ENCODE measurements around the gene TMEM164.
"Not testable (repeated sequence)": the region's sequence is repeated elsewhere in the genome, so short reads cannot be mapped to it uniquely, and the experiment has no call there.

The TMEM164 gene

DNA sequence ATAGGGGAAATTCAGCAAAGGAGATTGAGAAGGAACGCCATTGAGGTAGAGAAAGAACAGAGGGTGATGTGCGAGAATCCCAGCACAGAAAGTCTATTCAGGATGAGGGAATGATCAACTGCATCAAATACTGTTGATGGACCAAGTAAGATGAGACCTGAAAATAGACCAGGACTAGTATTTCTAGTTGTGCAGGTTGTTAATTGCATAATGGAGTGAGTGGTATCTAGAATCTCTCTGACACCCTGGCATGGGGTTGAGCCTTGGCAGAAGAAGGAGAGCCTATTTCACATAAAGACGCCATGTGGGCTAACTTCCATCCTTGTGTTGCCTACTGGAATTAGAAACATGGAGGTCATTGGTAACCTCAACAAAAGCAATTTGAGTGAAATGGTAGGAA, 135.6 kb downstream of the TMEM164 start:
- no peak for DNase-seq

DNA sequence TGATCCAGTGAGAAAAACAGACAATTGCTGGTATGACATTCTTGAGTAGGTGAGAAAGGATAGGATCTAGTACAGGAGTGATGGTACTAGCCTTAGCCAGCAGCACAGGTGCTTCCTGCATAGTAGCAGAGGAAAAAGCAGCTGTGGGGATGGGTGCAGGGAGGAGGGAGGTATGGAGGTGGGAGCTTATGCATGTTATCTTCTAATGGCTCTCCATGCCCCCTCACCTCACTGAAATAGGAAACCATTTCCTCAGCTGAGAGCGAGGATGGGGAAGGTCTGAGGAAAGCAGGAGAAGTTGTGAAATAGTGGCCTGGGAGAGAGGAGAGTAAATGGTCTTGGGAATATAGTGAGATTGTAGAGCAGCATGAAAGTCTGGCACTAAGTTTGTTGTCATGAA, 136.3 kb downstream of the TMEM164 start:
- no peak for DNase-seq

DNA sequence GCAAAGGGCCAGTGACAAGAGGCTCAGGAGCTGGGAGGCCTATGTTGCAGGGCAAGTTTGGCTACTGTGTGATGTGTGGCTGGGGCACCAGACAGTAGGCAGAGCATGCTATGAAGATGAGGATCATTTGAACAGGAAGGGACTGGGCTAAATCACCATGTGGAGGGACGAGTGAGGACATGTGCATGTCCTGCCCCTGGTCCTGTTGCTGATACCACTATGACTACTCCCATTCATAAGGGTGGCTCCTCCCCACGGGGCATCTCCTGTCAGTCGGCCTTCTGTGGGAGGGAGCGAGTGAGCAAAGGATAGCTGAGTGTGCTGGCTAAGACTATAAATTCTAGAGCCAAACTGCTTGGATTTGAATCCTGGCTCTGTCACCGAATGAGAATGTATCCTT, 139.2 kb downstream of the TMEM164 start:
- no peak for DNase-seq

DNA sequence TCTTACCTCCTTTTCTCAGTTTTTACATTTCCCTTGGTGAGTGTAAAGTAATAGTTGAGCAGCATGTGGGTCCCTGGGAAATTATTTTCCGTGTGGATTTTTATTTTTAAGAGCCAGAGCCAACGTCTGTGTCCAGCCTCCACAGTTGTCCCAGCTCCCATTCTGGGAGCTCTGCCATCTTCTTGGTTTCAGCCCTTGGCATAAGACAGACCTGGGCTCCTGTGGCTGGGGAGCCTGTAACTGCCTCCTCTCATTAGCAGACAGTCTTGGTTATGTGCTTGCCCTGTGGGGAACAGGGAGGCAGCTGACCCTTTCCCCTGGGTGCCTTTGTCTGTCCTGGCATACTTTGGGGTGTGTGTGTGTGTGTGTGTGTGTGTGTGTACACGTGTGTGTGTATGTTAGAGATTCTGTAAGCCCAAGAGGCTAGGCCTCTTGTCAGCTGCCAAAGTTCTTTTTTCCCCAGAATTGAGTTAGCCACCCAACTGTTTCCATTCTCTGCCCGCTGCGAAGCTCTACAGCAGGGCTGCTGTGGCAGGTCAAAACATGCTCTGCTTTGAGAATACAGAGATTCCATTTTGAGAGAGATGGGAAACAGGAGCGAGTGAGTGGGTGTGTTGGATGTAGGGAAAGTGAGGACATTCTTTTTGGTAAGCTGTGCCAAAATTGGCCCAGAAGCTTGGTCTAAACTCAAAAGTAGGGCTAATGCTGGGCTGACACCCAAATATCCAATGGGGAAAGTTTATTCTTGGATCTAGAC, 140.7 kb downstream of the TMEM164 start:
- no peak for DNase-seq

DNA sequence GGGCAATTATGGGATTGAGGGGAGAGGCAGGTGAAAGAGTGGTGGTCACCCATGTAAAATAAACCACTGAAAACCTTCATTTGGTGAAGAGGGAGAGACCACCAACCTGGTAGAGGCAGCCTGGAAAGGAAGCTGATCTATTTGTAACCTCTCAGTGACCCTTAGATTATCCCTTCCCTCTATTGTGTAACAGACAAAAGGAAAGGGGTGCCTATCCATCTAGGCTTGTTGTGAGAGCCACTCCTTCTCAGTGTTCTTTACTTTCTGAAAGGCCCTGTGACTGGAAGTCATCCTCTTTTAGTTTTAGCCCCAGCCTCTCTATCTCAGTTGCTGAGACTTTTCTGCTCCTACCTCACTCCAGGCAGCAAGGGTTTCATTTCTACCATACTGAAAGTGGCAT, 142.4 kb downstream of the TMEM164 start:
- no peak for DNase-seq

DNA sequence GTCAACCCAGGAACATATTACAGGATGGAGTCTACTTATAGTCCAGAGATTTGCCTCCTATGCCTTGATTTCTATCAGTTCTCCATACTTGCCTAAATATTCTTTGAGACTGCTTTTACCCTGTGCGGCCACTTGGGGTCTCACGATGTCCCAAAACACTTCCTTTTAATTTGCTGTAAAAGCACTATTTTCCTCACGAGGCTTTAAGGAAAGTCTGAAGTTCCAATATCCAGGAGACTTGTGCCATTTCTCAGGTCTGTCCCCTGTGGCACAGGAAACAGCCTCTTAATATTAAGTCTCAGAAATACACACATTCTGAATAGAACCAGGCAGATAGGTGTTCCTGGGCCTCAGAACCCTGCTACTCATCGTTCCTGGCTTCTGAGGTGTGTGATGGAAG, 142.9 kb downstream of the TMEM164 start:
- DNase-seq = no peak

DNA sequence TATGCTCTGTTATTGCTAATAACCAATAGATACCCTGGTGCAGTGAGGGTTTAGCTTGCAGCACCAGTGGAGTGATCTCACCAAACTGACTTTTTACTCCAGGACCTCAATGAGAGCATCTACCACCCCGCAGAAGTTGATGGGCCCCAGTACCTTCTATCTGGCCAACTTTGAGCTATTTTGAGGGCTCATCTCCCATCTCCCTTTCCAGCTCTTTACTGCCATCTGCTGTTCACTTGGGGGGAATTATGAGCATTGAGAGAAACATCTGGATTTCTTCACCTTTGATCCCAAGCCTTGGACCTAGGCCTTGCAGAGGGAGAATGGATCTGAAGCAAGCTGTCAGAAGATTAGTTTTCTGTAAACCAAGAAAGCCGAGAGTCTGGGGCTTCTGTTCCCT, 143.6 kb downstream of the TMEM164 start:
- DNase-seq = no peak

DNA sequence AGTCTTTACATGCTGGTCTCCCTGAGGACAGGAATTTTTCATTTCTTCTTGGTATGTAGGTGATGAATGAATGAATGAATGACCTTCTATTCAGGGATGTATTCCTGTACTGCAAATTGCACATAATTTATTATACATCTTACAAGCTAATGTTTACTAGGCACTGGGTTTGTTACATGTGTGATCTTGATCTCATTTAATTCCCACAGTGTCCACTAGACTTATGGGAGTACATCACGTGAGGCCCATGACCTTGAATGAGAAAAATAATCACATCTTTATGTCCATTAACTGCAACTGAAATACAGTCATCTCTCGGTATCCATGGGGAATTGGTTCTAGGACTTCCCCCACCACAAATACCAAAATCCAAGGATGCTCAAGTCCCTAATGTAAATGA, 150.3 kb downstream of the TMEM164 start:
- DNase-seq = no peak

DNA sequence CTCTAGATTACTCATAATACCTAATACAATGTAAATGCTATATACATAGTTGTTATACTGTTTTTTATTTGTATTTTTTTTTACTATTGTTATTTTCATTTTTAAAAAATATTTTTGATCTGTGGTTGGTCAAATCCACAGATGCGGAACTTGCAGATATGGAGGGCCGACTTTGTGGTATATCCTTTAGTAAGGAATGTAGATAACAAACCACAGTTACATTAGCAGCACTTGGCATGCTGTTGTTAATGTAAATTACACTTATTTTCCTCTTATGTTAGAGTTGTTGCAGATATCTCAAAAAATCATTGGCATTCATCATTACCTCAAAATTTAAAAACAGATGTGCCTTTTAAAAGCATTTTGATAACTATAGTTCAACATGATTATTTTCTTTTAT, 151.0 kb downstream of the TMEM164 start:
- DNase-seq = no peak

DNA sequence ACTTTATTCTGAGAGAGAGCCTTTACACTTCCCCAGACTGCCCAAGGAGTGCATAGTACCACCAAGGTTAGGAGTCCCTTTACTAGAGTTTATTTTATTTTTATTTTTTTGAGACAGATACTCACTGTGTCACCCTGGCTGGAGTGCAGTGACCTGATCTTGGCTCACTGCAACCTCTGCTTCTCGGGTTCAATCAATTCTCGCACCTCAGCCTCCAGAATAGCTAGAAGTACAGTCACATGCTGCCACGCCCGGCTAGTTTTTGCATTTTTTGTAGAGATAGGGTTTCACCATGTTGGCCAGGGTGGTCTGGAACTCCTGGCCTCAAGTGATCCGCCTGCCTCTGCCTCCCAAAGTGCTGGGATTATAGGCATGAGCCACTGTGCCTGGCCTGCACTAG, 151.4 kb downstream of the TMEM164 start:
- DNase-seq = not testable (repeated sequence)

DNA sequence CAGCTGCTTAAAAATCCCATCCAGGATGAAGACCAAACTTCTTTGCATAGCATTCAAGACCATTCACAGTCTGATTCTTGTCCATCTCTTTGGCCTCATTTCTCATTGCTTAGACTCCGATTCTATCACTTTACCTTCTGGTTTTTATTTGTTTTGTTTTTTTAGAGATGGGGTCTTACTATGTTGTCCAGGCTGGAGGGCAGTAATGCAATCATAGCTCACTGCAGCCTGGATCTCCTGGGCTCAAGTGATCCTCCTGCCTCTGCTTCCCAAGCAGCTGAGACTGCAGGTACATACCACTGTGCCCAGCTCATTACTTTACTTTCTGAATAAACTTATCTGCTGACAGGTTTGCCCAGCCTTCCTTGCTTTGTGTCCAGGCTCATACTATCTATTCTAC, 152.8 kb downstream of the TMEM164 start:
- no peak for DNase-seq

DNA sequence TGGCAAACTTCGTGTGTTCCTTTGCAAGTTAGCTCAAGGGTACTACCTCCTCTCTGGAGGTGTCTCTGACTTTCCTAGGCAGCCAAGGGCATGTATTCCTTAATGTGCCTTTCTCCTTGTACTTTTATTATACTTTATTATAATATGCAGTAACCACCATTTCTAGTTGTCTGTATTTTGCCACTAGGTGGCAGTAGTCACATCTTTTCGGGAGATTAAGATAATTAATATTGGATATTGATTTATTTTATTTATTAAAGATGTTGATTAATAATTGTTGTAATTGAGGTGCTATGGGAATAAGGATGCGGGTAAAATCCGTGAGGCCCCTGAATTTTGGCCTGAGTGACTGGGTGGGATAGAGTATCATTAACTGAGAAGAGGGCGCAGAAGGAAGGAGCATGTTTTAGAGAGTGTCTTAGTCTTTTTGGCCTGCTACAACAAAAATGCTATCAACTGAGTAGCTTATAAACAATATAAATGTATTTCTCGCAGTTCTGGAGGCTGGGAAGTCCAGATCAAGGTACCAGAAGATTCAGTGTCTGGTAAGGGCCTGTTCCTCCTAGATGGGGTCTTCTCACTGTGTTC, 153.3 kb downstream of the TMEM164 start:
- DNase-seq = no peak

DNA sequence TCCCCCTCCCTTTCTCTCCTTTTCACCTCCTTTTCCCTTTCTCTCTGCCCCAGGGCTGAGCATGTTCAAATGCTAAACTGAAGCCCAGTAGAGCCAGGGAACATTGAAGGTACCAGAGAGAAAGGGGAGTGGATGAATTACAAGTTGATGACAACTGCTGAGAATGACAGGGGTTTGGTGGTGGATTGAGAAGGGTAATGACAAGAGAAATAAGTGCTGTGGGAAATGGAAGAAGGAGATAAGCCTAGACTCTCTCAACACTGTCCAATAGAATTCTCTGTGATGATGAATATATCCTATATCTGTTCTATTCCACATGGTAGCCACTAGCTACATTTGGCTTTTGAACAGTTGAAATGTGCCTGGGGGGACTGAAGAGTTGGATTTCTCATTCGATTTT, 154.5 kb downstream of the TMEM164 start:
- DNase-seq = no peak

DNA sequence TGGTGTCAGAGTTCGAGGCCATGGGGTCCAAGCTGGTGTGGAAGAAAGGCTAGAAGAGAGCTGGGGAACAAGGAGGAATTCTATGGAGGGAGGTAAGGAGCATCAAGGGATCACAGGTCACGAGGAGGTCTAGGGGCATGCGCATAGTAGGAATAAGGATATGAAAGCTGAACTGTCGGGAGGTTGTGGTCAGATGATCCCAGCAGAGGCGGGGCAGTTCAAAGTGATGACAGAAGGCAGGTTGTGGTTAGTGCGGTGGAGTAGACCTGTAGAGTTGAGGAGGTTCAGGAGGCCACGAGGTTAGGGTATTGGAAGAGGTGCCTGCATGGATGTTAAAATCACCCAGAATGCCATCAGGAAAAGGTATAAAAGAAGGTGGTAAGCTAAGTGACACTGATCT, 156.3 kb downstream of the TMEM164 start:
- no peak for DNase-seq

DNA sequence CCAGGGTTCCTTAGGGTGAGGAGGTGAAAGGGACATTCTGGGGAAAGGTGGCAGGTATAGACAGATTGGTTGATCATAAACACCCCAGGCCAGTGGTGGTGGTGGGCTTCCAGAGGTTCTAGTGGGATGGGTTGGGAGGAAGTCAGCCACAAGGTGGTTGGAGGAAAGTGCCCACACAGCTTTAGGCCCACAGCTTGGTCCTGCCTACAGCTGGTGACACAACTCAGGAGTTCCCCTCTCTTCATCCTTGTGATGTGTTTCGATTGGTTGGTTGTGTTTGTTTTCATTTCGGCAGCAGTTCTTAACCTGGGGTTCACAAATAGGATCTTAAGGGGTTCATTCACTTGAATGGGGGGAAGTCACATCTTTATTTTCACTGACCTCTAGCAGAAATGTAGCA, 157.0 kb downstream of the TMEM164 start:
- DNase-seq = no peak

DNA sequence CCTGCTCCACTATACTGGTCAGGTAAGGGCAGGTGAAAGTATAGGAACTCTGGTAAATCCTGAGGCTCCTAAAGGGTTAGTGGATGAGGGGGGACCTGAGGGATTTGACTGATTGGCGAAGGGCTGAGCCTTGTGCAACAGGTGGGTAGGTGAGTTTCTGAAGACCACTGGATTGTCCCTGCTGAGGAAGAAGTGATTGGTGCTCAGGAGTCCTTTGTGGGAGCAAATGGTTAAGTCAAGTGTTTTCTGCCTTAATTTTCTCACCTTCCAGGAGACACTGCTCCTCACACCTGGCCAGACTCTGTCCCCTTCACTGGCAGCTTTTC, 158.4 kb downstream of the TMEM164 start:
- DNase-seq = no peak

DNA sequence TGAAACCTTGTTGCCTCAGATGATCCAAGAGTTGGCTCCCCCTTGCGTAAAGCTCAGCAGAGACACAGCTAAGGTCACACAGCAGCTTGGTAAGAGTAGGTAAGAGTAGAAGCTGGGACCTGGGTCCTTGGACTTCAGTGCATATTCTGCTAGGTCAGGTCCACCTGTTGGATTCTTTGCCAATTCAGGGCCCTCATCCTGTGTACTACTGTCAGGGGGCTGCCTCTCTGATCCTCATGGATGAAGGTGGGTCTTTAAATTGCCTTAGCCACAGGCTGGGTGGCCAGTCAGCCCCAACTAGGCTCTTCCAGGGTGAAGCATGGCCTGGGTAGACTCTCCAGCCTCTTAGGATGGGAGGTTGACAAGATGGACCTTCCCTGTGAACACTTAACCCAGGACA, 159.2 kb downstream of the TMEM164 start:
- no peak for DNase-seq

DNA sequence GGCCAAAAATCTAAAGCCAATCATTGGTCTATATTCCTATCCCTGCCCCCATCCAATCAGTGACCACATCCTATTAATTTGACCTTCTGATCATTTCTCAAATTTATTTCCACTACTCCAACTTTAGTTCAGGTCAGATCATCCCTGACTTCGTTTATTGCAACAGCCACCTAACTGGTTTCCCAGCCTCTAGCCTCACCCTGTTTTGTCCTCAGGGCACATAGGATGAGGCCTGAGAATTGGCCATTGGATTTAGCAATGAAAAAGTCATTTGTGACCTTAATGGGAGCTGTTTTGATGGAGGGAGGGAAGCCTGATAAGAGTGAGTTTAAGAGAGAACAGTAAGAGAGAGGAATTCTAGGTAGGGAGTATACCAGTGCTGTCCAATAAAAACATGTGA, 160.0 kb downstream of the TMEM164 start:
- DNase-seq = no peak

DNA sequence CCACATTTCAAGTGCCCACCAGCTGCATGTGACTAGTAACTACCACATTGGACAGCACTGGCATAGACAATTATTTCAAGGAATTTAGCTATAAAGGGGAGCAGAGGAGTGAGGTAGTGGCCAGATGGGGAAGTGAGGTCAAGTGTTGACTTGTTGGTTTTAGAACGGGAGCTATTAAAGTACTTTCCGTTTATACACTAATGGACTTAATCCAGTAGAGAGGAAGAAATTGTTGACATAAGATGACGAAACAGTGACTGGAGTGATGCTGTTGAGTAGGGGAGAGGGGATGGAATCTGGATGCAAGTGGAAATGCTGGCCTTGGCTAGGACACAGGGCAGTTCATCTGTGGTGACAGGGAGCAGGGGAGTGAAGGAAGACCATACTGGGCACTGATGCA, 160.6 kb downstream of the TMEM164 start:
- no peak for DNase-seq

DNA sequence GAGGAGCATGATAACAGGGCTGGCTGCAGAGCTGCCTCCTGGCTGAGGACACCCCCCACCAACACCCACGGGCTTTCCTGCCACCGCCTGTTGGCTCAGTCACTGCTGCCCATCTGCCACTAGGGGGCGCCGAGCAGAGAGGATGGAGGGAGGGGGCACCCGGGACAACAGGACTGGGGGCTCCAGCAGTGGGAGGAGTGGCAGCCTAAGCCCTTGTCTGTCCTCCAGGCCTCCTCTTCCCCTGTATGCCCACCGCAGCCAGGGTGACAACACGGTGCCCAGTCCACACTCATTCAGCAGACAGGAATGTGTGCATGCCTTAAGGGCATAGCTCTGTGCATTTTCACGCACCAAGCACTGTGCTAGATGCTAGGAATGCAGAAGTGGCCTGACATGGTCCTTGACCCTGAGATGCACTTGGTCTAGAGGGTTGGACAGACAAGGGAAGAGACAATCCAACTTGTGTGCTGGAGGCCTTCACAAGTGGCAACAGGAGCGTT, 165.1 kb downstream of the TMEM164 start:
- DNase-seq = peak; percentile 27

DNA sequence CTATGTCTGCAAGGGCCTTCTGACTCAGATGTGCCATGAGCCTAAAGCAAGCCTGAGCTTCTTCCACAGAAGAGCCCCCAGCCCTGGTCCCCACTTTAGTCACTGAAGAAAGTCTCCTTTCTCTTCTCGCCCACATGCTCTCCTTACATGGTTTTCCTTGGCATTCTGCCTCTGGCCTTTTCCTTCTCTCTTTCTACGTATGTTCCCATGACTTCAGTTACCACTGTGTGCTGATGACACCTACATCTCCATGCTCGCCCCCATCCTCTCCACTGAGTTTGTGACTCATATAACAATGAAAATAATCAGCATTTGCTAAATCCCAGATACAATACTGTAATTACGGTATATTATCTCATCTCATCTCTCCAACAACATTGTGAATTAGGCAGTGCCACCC, 165.7 kb downstream of the TMEM164 start:
- no peak for DNase-seq

DNA sequence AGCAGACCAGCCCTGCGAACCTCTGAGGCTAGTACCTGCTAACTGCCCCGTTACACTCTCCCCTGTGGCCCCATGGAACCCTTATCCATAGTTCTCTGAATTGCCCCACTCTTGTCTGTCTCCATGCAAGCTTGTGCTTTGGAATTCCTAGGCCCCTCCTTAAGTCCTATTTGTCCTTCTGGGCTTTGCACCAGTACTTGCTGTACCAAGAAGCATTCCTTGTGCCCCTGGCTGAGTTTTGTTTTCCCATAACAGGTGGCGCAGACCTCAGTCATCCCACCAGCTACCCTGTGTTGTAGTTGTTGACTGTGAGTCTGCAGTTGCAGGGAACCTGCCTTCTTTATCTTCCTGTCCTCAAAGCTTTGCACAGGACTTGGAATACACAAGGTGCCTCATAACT, 167.1 kb downstream of the TMEM164 start:
- no peak for DNase-seq

DNA sequence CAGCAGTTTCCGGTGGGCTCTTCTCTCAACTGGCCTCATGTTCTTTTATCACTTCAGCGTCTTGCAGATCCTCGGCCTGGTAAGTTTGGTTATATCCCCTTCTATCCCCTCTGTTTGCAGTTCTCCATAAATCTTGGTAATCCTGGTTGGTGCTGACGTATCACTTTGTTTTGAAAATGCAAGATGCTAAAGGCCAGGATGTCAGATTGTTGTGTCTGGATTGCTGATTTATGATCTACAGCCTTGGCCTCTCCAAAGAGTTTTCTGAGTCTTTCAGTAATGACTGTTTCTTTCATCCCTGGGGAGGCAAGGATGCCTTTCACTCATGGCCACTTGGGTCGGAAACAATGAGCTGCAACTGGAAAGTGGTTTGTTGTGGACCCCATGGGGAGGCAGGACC, 168.5 kb downstream of the TMEM164 start:
- no peak for DNase-seq

DNA sequence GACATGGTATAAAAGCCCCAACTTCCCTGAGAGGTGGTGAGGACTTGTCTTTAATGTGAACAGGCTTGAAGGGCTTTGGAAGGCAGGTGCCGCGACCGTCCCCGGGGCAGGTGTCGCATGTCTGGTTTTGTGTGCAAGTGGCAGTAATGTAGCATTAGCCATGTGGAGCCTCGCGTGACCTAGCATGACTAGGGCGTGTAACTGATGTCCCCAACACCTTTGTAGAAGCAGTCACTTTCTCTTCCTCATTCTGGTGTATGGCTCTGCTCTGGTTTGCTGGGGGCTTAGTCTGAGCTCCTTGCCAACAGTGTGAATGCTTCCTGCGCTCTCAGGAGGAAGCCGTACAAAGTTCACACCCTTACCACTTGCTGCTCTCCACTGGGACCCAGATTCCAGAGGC, 169.3 kb downstream of the TMEM164 start:
- DNase-seq = no peak

Data from activated effector memory CD4-positive, alpha-beta T cell treated with Interleukin-2 at 50 U/mL for 16 hours (primary cell).